Measurements from ENCODE around the gene ALPL. TPM values are rescaled to one million over a fixed set of nuclear protein-coding genes. Genes with fewer than 3 reads are reported as not detected.

The ALPL gene
- total RNA-seq, 1 experiment from 2014 or later = 4.8 TPM

- intact Hi-C loops (cut with micrococcal nuclease; ENCODE audit: unreplicated experiment) = no loop called here
- ChIA-PET POLR2A (ENCODE audit: low non-redundant PET) (no interaction called here), CTCF (no interaction called here)
- DNase-seq (ENCODE audit: low spot score) = peak; percentile 51
- Histone ChIP-seq H3K4me3 (ENCODE audit: low read depth, low read length, poor library complexity, severe bottlenecking) (no peak overlapping the region), H3K4me1 (ENCODE audit: insufficient read depth, low read length, poor library complexity, severe bottlenecking) (peaks cover 19% of the 10 kb centered on the region), H3K27ac (ENCODE audit: low read depth, low read length, poor library complexity, severe bottlenecking) (peak overlapping the region; percentile 47), H3K36me3 (ENCODE audit: insufficient read depth, low read length, poor library complexity, severe bottlenecking) (no peaks in the 10 kb centered on the region), H3K27me3 (replicated peaks; ENCODE audit: insufficient read depth, low read depth, low read length, poor library complexity) (no peaks in the 10 kb centered on the region), H3K9me3 (ENCODE audit: low read depth, low read length, poor library complexity, severe bottlenecking) (peaks cover 5% of the 10 kb centered on the region)
- no TSS peak for BruUV-seq (replicated peaks)
- TF ChIP-seq CTCF (conservative IDR thresholded peaks at IDR 0.05; ENCODE audit: low read depth, low read length) (no peak), EZH2 (IDR thresholded peaks at IDR 0.05; ENCODE audit: borderline replicate concordance, low read depth, low read length, poor library complexity, severe bottlenecking) (no peak)
Observed at GRCh38 chr1:21492356-21492625, 16.9 kb upstream of the ALPL start.

GRCh38 chr1:21494196-21494595 lies 15.0 kb upstream of the ALPL start:
- Histone ChIP-seq H3K36me3 (ENCODE audit: insufficient read depth, low read length, poor library complexity, severe bottlenecking) (no peaks in the 10 kb centered on the region), H3K9me3 (ENCODE audit: low read depth, low read length, poor library complexity, severe bottlenecking) (peaks cover 5% of the 10 kb centered on the region), H3K4me3 (ENCODE audit: low read depth, low read length, poor library complexity, severe bottlenecking) (no peak overlapping the region), H3K27ac (ENCODE audit: low read depth, low read length, poor library complexity, severe bottlenecking) (no peak overlapping the region), H3K27me3 (replicated peaks; ENCODE audit: insufficient read depth, low read depth, low read length, poor library complexity) (no peaks in the 10 kb centered on the region), H3K4me1 (ENCODE audit: insufficient read depth, low read length, poor library complexity, severe bottlenecking) (peaks cover 19% of the 10 kb centered on the region)
- POLR2A ChIA-PET (ENCODE audit: low non-redundant PET) = no interaction called here
- BruUV-seq (replicated peaks) = no TSS peak
- no peak for DNase-seq (ENCODE audit: low spot score)
- TF ChIP-seq CTCF (conservative IDR thresholded peaks at IDR 0.05; ENCODE audit: low read depth, low read length) (no peak), EZH2 (IDR thresholded peaks at IDR 0.05; ENCODE audit: borderline replicate concordance, low read depth, low read length, poor library complexity, severe bottlenecking) (no peak)
- CTCF ChIA-PET = no interaction called here
- intact Hi-C loops (cut with micrococcal nuclease; ENCODE audit: unreplicated experiment) = no loop called here

- Histone ChIP-seq H3K4me1 (ENCODE audit: insufficient read depth, low read length, poor library complexity, severe bottlenecking) (peaks cover 19% of the 10 kb centered on the region), H3K4me3 (ENCODE audit: low read depth, low read length, poor library complexity, severe bottlenecking) (no peak overlapping the region), H3K27me3 (replicated peaks; ENCODE audit: insufficient read depth, low read depth, low read length, poor library complexity) (no peaks in the 10 kb centered on the region), H3K27ac (ENCODE audit: low read depth, low read length, poor library complexity, severe bottlenecking) (no peak overlapping the region), H3K36me3 (ENCODE audit: insufficient read depth, low read length, poor library complexity, severe bottlenecking) (no peaks in the 10 kb centered on the region), H3K9me3 (ENCODE audit: low read depth, low read length, poor library complexity, severe bottlenecking) (peaks cover 5% of the 10 kb centered on the region)
- DNase-seq (ENCODE audit: low spot score) = no peak
- ChIA-PET POLR2A (ENCODE audit: low non-redundant PET) (interaction anchor here (0.6 kb wide), 1 partner anchor 28 kb away, joined by 3 read pairs; no protein-coding TSS in a partner anchor), CTCF (no interaction called here)
- intact Hi-C loops (cut with micrococcal nuclease; ENCODE audit: unreplicated experiment) = no loop called here
- BruUV-seq (replicated peaks) = no TSS peak
- TF ChIP-seq CTCF (conservative IDR thresholded peaks at IDR 0.05; ENCODE audit: low read depth, low read length) (no peak), EZH2 (IDR thresholded peaks at IDR 0.05; ENCODE audit: borderline replicate concordance, low read depth, low read length, poor library complexity, severe bottlenecking) (no peak)
Observed at GRCh38 chr1:21495225-21495820, 13.9 kb upstream of the ALPL start.
